ENCODE data around the gene C2CD2. TPM values are rescaled to one million over a fixed set of nuclear protein-coding genes. Genes with fewer than 3 reads are reported as not detected.

C2CD2 gene
- total and polyA plus RNA-seq, 2 donors (not counting 1 experiment from before 2014, with no cell fraction given), result 20.3 to 22.3 TPM

DNA sequence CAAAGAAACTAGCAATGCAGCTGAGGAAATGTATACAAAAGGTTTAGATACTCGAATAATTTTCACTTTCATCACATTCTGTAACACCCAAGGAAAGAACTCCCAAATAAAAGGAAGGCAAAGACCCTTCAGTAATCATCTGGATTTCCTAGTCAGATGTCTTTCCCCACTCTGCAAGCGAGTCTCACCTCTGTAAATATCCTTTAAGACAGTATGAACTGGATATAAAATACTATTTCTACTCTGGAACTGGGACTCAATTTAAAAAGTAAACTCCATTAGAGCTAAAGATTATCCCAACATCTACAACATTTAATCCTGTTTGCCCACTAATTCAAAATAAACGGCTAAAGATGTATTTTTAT lies 27.0 kb downstream of the C2CD2 start:
- Histone ChIP-seq H3K36me3 (ENCODE audit: control insufficient read depth, insufficient read depth, low read length) (no peaks in the 10 kb centered on the region), H3K4me3 (replicated peaks in 1 of 4; ENCODE audit: control extremely low read depth in 1 of 4, insufficient read depth in 1 of 4, low read depth in 3 of 4, low read length in 4 of 4) (peak overlapping the region; percentile 39 to 61 (median 53)), H3K79me2 (ENCODE audit: control insufficient read depth, insufficient read depth, low read length) (peaks cover 8% of the 10 kb centered on the region), H3K4me2 (ENCODE audit: extremely low read depth, insufficient read depth, low read length) (peak overlapping the region; percentile 80), H2AFZ (ENCODE audit: low read length) (peak overlapping the region; percentile 58), H3K27ac (ENCODE audit: insufficient read depth, low read length) (peak overlapping the region; percentile 83), H3K27me3 (ENCODE audit: control insufficient read depth, insufficient read depth, low read length) (no peaks in the 10 kb centered on the region), H3K9ac (ENCODE audit: insufficient read depth, low read length) (peak overlapping the region; percentile 64), H3K9me3 (ENCODE audit: control insufficient read depth, insufficient read depth, low read depth, low read length) (no peaks in the 10 kb centered on the region), H4K20me1 (ENCODE audit: control insufficient read depth, extremely low read depth, insufficient read depth, low read length) (no peaks in the 10 kb centered on the region), H3K4me1 (ENCODE audit: control insufficient read depth, extremely low read depth, insufficient read depth, low read length) (peaks cover 20% of the 10 kb centered on the region)
- no peak for DNase-seq (ENCODE audit: low read depth in 2 of 2)
- TF ChIP-seq EZH2 (IDR thresholded peaks at IDR 0.05; ENCODE audit: low read length, missing control alignments) (no peak), CTCF (conservative IDR thresholded peaks at IDR 0.05 in 1 of 2, IDR thresholded peaks at IDR 0.05 in 1 of 2; ENCODE audit: low read depth in 1 of 2, low read length in 2 of 2) (no peak)

- H3K9me3 ChIP-seq (ENCODE audit: control insufficient read depth, insufficient read depth, low read depth, low read length), result no peaks in the 10 kb centered on the region
- H3K27ac ChIP-seq (ENCODE audit: insufficient read depth, low read length), result peak overlapping the region; percentile 83
- no peaks in the 10 kb centered on the region for H4K20me1 ChIP-seq (ENCODE audit: control insufficient read depth, extremely low read depth, insufficient read depth, low read length)
- no peak for TF ChIP-seq EZH2 (IDR thresholded peaks at IDR 0.05; ENCODE audit: low read length, missing control alignments)
- no peak for TF ChIP-seq CTCF (conservative IDR thresholded peaks at IDR 0.05 in 1 of 2, IDR thresholded peaks at IDR 0.05 in 1 of 2; ENCODE audit: low read depth in 1 of 2, low read length in 2 of 2)
- peak overlapping the region; percentile 80 for H2AFZ ChIP-seq (ENCODE audit: low read length)
- no peaks in the 10 kb centered on the region for H3K27me3 ChIP-seq (ENCODE audit: control insufficient read depth, insufficient read depth, low read length)
- DNase-seq (ENCODE audit: low read depth in 2 of 2), result peak; percentile 65 to 78
- peak overlapping the region; percentile 64 for H3K9ac ChIP-seq (ENCODE audit: insufficient read depth, low read length)
- H3K4me1 ChIP-seq (ENCODE audit: control insufficient read depth, extremely low read depth, insufficient read depth, low read length), result peaks cover 20% of the 10 kb centered on the region
- peak overlapping the region; percentile 39 to 61 (median 53) for H3K4me3 ChIP-seq (replicated peaks in 1 of 4; ENCODE audit: control extremely low read depth in 1 of 4, insufficient read depth in 1 of 4, low read depth in 3 of 4, low read length in 4 of 4)
- peaks cover 8% of the 10 kb centered on the region for H3K79me2 ChIP-seq (ENCODE audit: control insufficient read depth, insufficient read depth, low read length)
- peak overlapping the region; percentile 80 for H3K4me2 ChIP-seq (ENCODE audit: extremely low read depth, insufficient read depth, low read length)
- H3K36me3 ChIP-seq (ENCODE audit: control insufficient read depth, insufficient read depth, low read length), result no peaks in the 10 kb centered on the region
Observed at GRCh38 chr21:41926117-41926806, 27.6 kb downstream of the C2CD2 start.

DNA sequence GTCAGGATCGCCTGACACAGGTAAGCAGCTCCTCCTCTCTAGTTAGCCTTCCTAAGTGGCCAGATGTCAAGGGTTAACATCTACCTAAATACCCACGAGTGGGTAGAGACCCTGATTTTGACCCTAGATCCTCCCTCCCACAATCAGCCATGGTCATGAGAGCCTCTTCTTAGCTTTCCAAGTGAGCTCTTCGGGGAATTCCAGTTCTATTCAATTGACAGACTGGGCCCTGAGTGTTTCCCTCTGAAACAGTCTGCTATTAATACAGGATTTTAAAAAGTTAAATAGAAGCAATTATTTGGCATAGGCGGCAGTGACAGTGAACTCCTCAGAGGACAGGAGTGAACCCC lies 28.1 kb downstream of the C2CD2 start:
- H3K27me3 ChIP-seq (ENCODE audit: control insufficient read depth, insufficient read depth, low read length), result no peaks in the 10 kb centered on the region
- no peak overlapping the region for H3K9ac ChIP-seq (ENCODE audit: insufficient read depth, low read length)
- peaks cover 20% of the 10 kb centered on the region for H3K4me1 ChIP-seq (ENCODE audit: control insufficient read depth, extremely low read depth, insufficient read depth, low read length)
- TF ChIP-seq CTCF (conservative IDR thresholded peaks at IDR 0.05 in 1 of 2, IDR thresholded peaks at IDR 0.05 in 1 of 2; ENCODE audit: low read depth in 1 of 2, low read length in 2 of 2) (no peak), EZH2 (IDR thresholded peaks at IDR 0.05; ENCODE audit: low read length, missing control alignments) (no peak)
- H3K79me2 ChIP-seq (ENCODE audit: control insufficient read depth, insufficient read depth, low read length), result peaks cover 8% of the 10 kb centered on the region
- peak overlapping the region; percentile 80 for H3K4me2 ChIP-seq (ENCODE audit: extremely low read depth, insufficient read depth, low read length)
- no peaks in the 10 kb centered on the region for H3K9me3 ChIP-seq (ENCODE audit: control insufficient read depth, insufficient read depth, low read depth, low read length)
- H4K20me1 ChIP-seq (ENCODE audit: control insufficient read depth, extremely low read depth, insufficient read depth, low read length), result no peaks in the 10 kb centered on the region
- peak overlapping the region in 1 of 4 experiments; percentile 56 for H3K4me3 ChIP-seq (replicated peaks in 1 of 4; ENCODE audit: control extremely low read depth in 1 of 4, insufficient read depth in 1 of 4, low read depth in 3 of 4, low read length in 4 of 4)
- peak overlapping the region; percentile 83 for H3K27ac ChIP-seq (ENCODE audit: insufficient read depth, low read length)
- no peaks in the 10 kb centered on the region for H3K36me3 ChIP-seq (ENCODE audit: control insufficient read depth, insufficient read depth, low read length)
- DNase-seq (ENCODE audit: low read depth in 2 of 2), result no peak
- no peak overlapping the region for H2AFZ ChIP-seq (ENCODE audit: low read length)
